NCI-H82 treated with DMSO at 0.1 percent for 48 hours (cell line): Measurements from ENCODE around the gene TMEM143.

Experiments
- DNase-seq: peaks from one replicate; lab custom pipeline; 2025; ENCODE audit not compliant: unreplicated experiment; lab: John Stamatoyannopoulos, UW

TMEM143 gene

DNA sequence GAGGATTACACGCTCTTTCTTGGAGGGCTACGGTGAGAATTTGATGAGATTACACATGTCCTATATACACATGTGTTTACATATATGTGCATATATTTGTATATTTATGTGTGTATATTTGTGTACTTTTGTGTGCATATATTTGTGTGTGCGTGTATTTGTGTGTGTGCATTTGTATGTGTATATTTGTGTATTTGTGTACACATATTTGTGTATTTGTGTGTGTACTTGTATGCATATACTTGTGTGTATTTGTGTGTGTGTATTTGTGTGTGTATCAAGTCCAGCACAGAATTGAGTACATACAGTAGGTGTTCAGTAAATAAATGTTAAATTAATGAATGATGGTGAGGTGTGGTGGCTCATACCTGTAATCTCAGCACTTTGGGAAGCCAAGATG lies 1.8 kb downstream of the TMEM143 start:
- DNase-seq = no peak

DNA sequence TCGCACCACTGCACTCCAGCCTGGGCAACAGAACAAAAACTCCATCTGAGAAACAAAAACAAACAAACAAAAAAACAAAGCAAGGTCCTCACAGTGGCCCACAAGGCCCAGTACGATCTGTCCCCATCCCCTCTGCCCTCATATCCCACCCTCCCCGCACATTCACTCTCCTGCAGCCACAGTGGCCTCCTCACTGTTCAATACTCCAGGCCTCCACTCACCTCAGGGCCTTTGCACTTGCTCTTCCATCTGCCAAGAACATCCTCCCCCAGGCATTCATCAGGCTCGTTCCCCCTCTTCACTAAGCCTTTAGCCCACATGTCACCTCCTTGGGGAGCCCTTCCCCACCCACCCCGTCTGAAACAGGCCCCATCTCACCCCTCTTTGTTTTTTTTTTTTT lies 4.6 kb downstream of the TMEM143 start:
- no peak for DNase-seq

- DNase-seq = no peak
Measured at GRCh38 chr19:48355365-48355954, 8.3 kb downstream of the TMEM143 start.

DNA sequence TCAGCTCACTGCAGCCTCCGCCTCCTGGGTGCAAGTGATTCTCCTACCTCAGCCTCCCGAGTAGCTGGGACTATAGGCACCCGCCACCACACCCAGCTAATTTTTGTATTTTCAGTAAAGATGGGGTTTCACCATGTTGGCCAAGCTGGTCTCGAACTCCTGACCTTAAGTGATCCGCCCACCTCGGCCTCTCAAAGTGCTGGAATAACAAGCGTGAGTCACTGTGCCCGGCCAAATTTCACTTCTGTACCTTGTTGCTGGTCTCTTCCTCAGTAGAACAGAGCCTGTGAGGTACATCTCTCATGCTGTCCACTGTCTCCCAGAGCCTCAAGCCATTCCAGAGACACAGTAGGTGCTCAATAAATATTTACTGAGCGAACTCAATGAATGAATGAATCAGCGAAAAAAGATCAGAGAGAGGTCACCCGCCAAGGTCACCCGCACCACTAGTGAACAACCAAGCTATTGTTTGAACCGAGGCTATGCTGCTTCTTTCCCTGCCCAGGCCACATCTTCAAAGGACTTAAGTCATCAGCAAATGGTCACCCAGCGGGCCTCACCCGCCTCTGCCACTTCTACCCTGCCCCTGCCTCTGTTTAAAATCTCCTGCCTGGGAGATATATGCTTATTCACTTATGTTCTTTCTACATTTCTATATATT lies 9.3 kb downstream of the TMEM143 start:
- DNase-seq = no peak

DNA sequence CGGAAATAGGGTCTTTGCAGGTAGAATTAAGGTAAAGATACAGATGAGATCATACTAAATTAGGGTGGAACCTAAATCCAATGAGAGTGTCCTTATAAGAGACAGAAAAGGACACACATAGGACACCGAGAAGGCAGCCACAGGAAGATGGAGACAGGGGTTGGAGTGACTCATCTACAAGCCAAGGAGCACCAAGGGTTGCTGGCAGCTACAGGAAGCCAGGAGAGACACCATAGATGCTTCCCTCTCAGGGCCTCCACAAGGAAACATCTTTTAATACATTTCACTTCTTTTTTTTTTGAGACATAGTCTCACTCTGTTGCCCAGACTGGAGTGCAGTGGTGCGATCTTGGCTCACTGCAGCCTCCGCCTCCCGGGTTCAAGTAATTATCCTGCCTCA lies 10.1 kb downstream of the TMEM143 start:
- no peak for DNase-seq

DNA sequence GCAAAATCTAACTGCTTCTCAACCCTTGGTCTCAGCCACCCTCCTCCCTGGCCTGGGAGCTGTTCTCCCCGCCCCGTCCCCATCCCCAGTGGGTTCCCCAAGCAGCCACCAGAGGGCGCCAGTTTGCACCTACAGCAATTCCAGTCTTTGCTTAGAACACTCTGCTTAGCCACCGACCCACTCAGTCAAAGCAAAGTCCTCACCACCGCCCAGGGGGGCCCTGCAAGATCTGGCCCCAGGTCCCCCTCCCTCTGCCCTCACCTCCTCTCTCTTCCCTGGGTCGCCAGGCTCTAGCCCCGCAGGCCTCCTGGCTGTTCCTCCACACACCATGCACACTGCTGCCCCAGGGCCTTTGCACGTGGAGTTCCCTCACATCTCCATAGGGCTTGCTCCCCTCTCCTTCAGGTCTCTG lies 12.4 kb downstream of the TMEM143 start:
- peak; percentile 44 for DNase-seq

GRCh38 chr19:48350856-48351255 lies 12.9 kb downstream of the TMEM143 start:
- DNase-seq = no peak

GRCh38 chr19:48348737-48349136 lies 15.0 kb downstream of the TMEM143 start:
- no peak for DNase-seq

DNA sequence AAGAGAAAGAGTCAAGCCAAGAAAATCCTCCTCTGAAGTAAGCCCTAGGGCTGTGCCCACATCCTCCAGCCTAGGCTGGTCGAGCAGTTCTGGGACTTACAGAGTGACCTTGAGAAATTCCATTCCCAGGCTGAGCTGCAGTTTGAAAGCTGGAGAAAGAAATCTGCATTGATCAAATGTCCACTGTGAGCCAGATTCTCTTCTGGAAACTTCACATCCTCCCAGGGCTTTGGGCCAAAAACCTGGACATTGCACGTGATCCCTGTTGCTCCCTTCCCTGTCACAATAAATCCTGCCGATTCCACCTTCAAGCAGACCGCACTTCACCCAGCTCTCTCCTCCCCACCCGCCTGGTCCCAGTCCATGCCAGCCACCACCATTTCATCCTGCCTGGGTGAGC lies 15.7 kb downstream of the TMEM143 start:
- DNase-seq = no peak

GRCh38 chr19:48346191-48346590 lies 17.5 kb downstream of the TMEM143 start:
- DNase-seq = no peak

DNA sequence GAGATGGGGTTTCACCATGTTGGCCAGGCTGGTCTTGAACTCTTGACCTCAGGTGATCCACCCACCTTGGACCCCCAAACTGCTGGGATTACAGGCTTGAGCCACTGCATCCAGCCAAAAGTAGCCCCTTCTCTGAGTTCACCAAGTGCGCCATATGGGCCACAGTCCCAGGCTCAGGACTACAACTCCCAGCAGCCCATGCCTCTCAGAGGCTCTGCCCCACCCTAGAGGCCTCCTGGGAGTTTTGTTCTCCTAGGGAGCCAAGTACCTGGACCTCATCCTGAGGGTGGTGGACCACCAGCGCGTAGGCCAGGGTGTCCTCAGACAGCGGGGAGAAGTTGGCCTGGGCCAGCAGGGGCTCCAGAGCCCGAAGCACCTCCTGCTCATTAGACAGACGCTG lies 18.8 kb downstream of the TMEM143 start:
- DNase-seq = peak; percentile 16

DNA sequence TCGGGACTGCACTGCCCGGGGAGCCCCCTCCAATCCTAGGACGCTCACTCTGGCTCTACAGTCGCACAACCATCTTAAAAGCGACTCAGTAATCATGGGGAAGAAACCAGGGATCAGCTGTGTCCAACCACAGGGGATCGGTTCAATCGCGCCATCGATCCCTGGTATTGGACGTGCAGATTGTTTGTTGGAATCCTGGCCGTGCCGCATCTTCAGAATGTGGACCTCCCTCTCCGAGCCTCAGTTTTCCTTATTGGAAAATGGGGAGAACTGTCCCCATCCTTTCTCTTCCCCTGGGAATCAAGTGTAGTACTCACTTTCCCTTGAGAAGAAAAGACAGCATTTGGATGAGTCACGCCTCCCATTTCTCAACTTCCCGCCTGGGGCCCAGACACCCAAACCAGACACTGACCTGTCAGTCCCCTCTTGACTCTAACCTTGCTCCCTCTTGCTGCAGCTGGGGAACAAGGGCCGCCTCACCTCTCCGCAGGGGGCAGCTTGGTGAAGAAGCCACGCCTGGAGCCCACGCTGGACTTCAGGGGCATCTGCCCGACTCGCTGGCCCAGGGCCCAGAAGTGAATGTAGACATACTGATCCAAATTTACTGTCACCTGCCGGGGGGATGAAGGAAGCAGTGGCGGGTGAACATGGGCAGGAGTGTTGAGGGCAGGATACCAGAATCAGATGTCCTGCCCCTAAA lies 20.7 kb downstream of the TMEM143 start:
- no peak for DNase-seq

- DNase-seq = no peak
Measured at GRCh38 chr19:48342414-48342738, 21.4 kb downstream of the TMEM143 start.

DNA sequence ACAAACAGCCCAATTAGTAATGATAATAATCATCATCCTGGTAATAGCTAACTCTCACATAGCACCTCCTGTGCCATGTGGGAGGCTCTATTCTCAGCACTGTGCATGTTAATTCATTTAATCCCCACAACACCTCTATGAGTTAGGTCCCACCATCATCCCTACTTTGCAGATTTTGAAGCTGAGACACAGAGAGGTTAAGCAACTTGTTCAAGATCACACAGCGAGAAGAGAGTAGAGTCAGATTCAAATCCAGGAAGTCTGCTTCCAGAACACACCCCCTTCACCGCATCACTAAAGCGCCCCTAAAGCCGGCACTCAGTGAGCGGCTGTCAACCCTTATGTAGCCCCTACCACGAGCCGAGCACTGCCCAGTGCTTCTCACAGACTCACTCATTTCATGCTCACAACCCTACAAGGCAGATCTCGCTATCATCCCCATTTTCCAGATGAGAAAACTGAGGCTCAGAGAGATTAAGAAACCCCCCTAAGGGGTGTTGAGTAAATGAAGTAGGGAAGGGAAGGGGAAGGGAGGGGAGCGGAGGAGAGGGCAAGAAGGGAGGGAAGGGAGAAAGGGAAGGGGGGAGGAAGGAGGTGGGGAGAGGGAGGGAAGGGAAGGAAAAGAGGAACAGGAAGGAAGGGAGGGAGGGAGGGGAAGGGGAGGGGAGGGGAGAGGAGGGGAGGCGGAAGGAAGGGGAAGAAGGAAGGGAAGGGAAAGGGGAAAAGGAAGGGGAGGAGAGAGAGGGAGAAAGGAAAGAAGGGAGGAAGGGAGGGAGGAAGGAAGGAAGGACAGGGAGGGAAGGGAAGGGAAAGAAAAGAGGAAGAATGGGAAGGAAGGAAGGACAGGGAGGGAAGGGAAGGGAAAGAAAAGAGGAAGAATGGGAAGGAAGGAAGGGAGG lies 22.0 kb downstream of the TMEM143 start:
- no peak for DNase-seq

GRCh38 chr19:48340995-48341394 lies 22.7 kb downstream of the TMEM143 start:
- no peak for DNase-seq

GRCh38 chr19:48338802-48339503 lies 24.8 kb downstream of the TMEM143 start:
- DNase-seq = no peak

- no peak for DNase-seq
Measured at GRCh38 chr19:48338253-48338755, 25.4 kb downstream of the TMEM143 start.

GRCh38 chr19:48333467-48334384 lies 30.0 kb downstream of the TMEM143 start:
- peak; percentile 72 for DNase-seq

- DNase-seq = peak; percentile 99
Measured at GRCh38 chr19:48332662-48333466, 30.9 kb downstream of the TMEM143 start.
